Measurements from ENCODE around the gene PRKAG2.
"Not testable (repeated sequence)": the region's sequence is repeated elsewhere in the genome, so short reads cannot be mapped to it uniquely, and the experiment has no call there.

Gene PRKAG2

GRCh38 chr7:151835636-151836035 is 41.3 kb downstream of the PRKAG2 start:
- FAIRE-seq, result no peak
- no peak for DNase-seq (ENCODE audit: low spot score)

GRCh38 chr7:151834271-151835035 is 42.5 kb downstream of the PRKAG2 start:
- DNase-seq (ENCODE audit: low spot score) (no peak), FAIRE-seq (no peak)

- FAIRE-seq, result no peak
Observed at GRCh38 chr7:151833691-151834090, 43.2 kb downstream of the PRKAG2 start.

GRCh38 chr7:151833213-151833651 is 43.7 kb downstream of the PRKAG2 start:
- FAIRE-seq (no peak), DNase-seq (ENCODE audit: low spot score) (no peak)

More at GRCh38 chr7:151833691-151834090, 43.2 kb downstream of the PRKAG2 start:
- no peak for DNase-seq (ENCODE audit: low spot score)

- no peak for DNase-seq (ENCODE audit: low spot score)
- FAIRE-seq, result no peak
Observed at GRCh38 chr7:151832656-151833055, 44.3 kb downstream of the PRKAG2 start.

GRCh38 chr7:151832138-151832537 is 44.8 kb downstream of the PRKAG2 start:
- FAIRE-seq, result no peak
- no peak for DNase-seq (ENCODE audit: low spot score)

- no peak for DNase-seq (ENCODE audit: low spot score)
- no peak for FAIRE-seq
Observed at GRCh38 chr7:151831606-151832005, 45.3 kb downstream of the PRKAG2 start.

- DNase-seq (ENCODE audit: low spot score) (no peak), FAIRE-seq (no peak)
Observed at GRCh38 chr7:151830121-151830830, 46.6 kb downstream of the PRKAG2 start.

- no peak for DNase-seq (ENCODE audit: low spot score)
- FAIRE-seq, result no peak
Observed at GRCh38 chr7:151829707-151830106, 47.2 kb downstream of the PRKAG2 start.

GRCh38 chr7:151827620-151828019 is 49.3 kb downstream of the PRKAG2 start:
- FAIRE-seq, result no peak
- no peak for DNase-seq (ENCODE audit: low spot score)

- FAIRE-seq; DNase-seq (ENCODE audit: low spot score): not testable (repeated sequence)
Observed at GRCh38 chr7:151826316-151826715, 50.6 kb downstream of the PRKAG2 start.

- FAIRE-seq, result no peak
- no peak for DNase-seq (ENCODE audit: low spot score)
Observed at GRCh38 chr7:151825721-151826120, 51.2 kb downstream of the PRKAG2 start.

GRCh38 chr7:151824373-151824933 is 52.5 kb downstream of the PRKAG2 start:
- no peak for FAIRE-seq
- DNase-seq (ENCODE audit: low spot score), result no peak

- FAIRE-seq (no peak), DNase-seq (ENCODE audit: low spot score) (no peak)
Observed at GRCh38 chr7:151823566-151824372, 53.1 kb downstream of the PRKAG2 start.

GRCh38 chr7:151822541-151823181 is 54.3 kb downstream of the PRKAG2 start:
- no peak for FAIRE-seq
- DNase-seq (ENCODE audit: low spot score), result no peak

GRCh38 chr7:151821806-151822540 is 54.9 kb downstream of the PRKAG2 start:
- FAIRE-seq, result no peak
- no peak for DNase-seq (ENCODE audit: low spot score)

- FAIRE-seq, result no peak
- DNase-seq (ENCODE audit: low spot score), result no peak
Observed at GRCh38 chr7:151821226-151821625, 55.7 kb downstream of the PRKAG2 start.

GRCh38 chr7:151820491-151821105 is 56.3 kb downstream of the PRKAG2 start:
- DNase-seq (ENCODE audit: low spot score), result no peak
- no peak for FAIRE-seq

- DNase-seq (ENCODE audit: low spot score), result no peak
- no peak for FAIRE-seq
Observed at GRCh38 chr7:151819866-151820265, 57.0 kb downstream of the PRKAG2 start.

Measured in RCC 7860 (cell line).